Glutamatergic neuron (in vitro differentiated cells): ENCODE results near the gene MXD4. TPM values are rescaled to one million over a fixed set of nuclear protein-coding genes. Genes with fewer than 3 reads are reported as not detected.

Experiments
- DNase-seq: peaks from one replicate; pipeline ENCODE4 v3.0.0; 2022
- H3K27ac Mint-ChIP-seq: one replicate; pipeline ENCODE4 v1.8.0; 2020; ENCODE audit warnings: mild to moderate bottlenecking, mixed read lengths, inconsistent platforms; ENCODE audit not compliant: unreplicated experiment
- H3K27me3 Mint-ChIP-seq: one replicate; pipeline ENCODE4 v1.8.0; 2020; ENCODE audit warnings: mild to moderate bottlenecking, moderate library complexity, mixed read lengths, inconsistent platforms; ENCODE audit not compliant: unreplicated experiment
- H3K36me3 Mint-ChIP-seq: one replicate; pipeline ENCODE4 v1.8.0; 2020; ENCODE audit warnings: mild to moderate bottlenecking, mixed read lengths, inconsistent platforms; ENCODE audit not compliant: unreplicated experiment
- H3K4me1 Mint-ChIP-seq: one replicate; pipeline ENCODE4 v1.8.0; 2020; ENCODE audit warnings: mild to moderate bottlenecking, low read depth, mixed read lengths, inconsistent platforms; ENCODE audit not compliant: unreplicated experiment
- H3K4me3 Mint-ChIP-seq: one replicate; pipeline ENCODE4 v1.8.0; 2020; ENCODE audit warnings: mild to moderate bottlenecking, mixed read lengths, inconsistent platforms; ENCODE audit not compliant: unreplicated experiment
- H3K9me3 Mint-ChIP-seq: one replicate; pipeline ENCODE4 v1.8.0; 2020; ENCODE audit warnings: mild to moderate bottlenecking, moderate library complexity, mixed read lengths, inconsistent platforms; ENCODE audit not compliant: unreplicated experiment
- CTCF ChIP-seq: fragments of 200-600 bp; sonication (generic); IDR thresholded peaks from one replicate; pipeline ENCODE4 v1.5.0; 2021; ENCODE audit not compliant: partially characterized antibody, unreplicated experiment
- total RNA-seq: library from RNA; stranded (reverse); fragmentation: NEBNext Ultra II Directional; extraction: Animal tissue kit (Norgen Biotek cat#: 25700); gene quantifications from one replicate; pipeline ENCODE4 v1.2.1, GENCODE V29; 2021; ENCODE audit not compliant: unreplicated experiment

MXD4 gene
- total RNA-seq, 1 donor from 2014 or later: 143 TPM

GRCh38 chr4:2292646-2293108 lies 30.8 kb upstream of the MXD4 start:
- Mint-ChIP-seq H3K36me3 (no peaks in the 10 kb centered on the region), H3K27ac (no peak overlapping the region), H3K4me1 (peaks cover 7% of the 10 kb centered on the region), H3K27me3 (peaks cover 6% of the 10 kb centered on the region), H3K9me3 (peaks cover 3% of the 10 kb centered on the region), H3K4me3 (no peak overlapping the region)
- no peak for TF ChIP-seq CTCF
- no peak for DNase-seq

GRCh38 chr4:2291705-2292645 lies 30.1 kb upstream of the MXD4 start:
- Mint-ChIP-seq H3K36me3 (no peaks in the 10 kb centered on the region), H3K27me3 (peaks cover 6% of the 10 kb centered on the region), H3K27ac (no peak overlapping the region), H3K4me3 (peak overlapping the region; percentile 35), H3K4me1 (peaks cover 7% of the 10 kb centered on the region), H3K9me3 (no peaks in the 10 kb centered on the region)
- DNase-seq: no peak
- TF ChIP-seq CTCF: no peak

- Mint-ChIP-seq H3K4me1 (peaks cover 15% of the 10 kb centered on the region), H3K9me3 (no peaks in the 10 kb centered on the region), H3K27ac (no peak overlapping the region), H3K27me3 (peaks cover 6% of the 10 kb centered on the region), H3K36me3 (no peaks in the 10 kb centered on the region), H3K4me3 (no peak overlapping the region)
- DNase-seq: no peak
- TF ChIP-seq CTCF: no peak
Measured at GRCh38 chr4:2290974-2291704, 29.2 kb upstream of the MXD4 start.

- H3K4me3 Mint-ChIP-seq: no peak overlapping the region
- H3K9me3 Mint-ChIP-seq: no peaks in the 10 kb centered on the region
- H3K36me3 Mint-ChIP-seq: no peaks in the 10 kb centered on the region
- H3K27me3 Mint-ChIP-seq: peaks cover 6% of the 10 kb centered on the region
- TF ChIP-seq CTCF: no peak
- H3K4me1 Mint-ChIP-seq: peaks cover 16% of the 10 kb centered on the region
- H3K27ac Mint-ChIP-seq: no peak overlapping the region
- no peak for DNase-seq
Measured at GRCh38 chr4:2290488-2290887, 28.6 kb upstream of the MXD4 start.
